HG03159 (cell line): ENCODE data around the gene FZD2.
"Not testable (repeated sequence)": the region's sequence is repeated elsewhere in the genome, so short reads cannot be mapped to it uniquely, and the experiment has no call there.

Experiments
- ATAC-seq: cut with Tn5 transposase; IDR thresholded peaks from one replicate; pipeline ENCODE4 v1.9.1; 2021; ENCODE audit warnings: mild to moderate bottlenecking, moderate library complexity; ENCODE audit not compliant: unreplicated experiment

FZD2 gene

GRCh38 chr17:44546671-44547606 lies 10.3 kb upstream of the FZD2 start:
- no peak for ATAC-seq

GRCh38 chr17:44547625-44548267 lies 9.5 kb upstream of the FZD2 start:
- ATAC-seq: no peak

- ATAC-seq: no peak
Observed at GRCh38 chr17:44548376-44549230, 8.7 kb upstream of the FZD2 start.

- no peak for ATAC-seq
Observed at GRCh38 chr17:44549686-44550085, 7.6 kb upstream of the FZD2 start.

GRCh38 chr17:44552361-44552760 lies 4.9 kb upstream of the FZD2 start:
- no peak for ATAC-seq

- no peak for ATAC-seq
Observed at GRCh38 chr17:44555099-44555498, 2.2 kb upstream of the FZD2 start.

- ATAC-seq: no peak
Observed at GRCh38 chr17:44556166-44556831, 985 bp upstream of the FZD2 start.

GRCh38 chr17:44557651-44558285 lies 484 bp downstream of the FZD2 start:
- ATAC-seq: no peak

- no peak for ATAC-seq
Observed at GRCh38 chr17:44558334-44558709, 1.0 kb downstream of the FZD2 start.

- no peak for ATAC-seq
Observed at GRCh38 chr17:44558710-44559633, 1.7 kb downstream of the FZD2 start.

GRCh38 chr17:44559634-44560554 lies 2.6 kb downstream of the FZD2 start:
- no peak for ATAC-seq

GRCh38 chr17:44561237-44561623 lies 3.9 kb downstream of the FZD2 start:
- ATAC-seq: no peak

- no peak for ATAC-seq
Observed at GRCh38 chr17:44564429-44564828, 7.1 kb downstream of the FZD2 start.

- no peak for ATAC-seq
Observed at GRCh38 chr17:44565866-44566443, 8.7 kb downstream of the FZD2 start.

GRCh38 chr17:44568311-44568944 lies 11.1 kb downstream of the FZD2 start:
- not testable (repeated sequence) for ATAC-seq

GRCh38 chr17:44568945-44569858 lies 11.9 kb downstream of the FZD2 start:
- no peak for ATAC-seq
